Measurements from ENCODE around the gene HIGD1A.

- TF ChIP-seq CTCF (IDR thresholded peaks at IDR 0.05; ENCODE audit: low read length) (no peak), EZH2 (IDR thresholded peaks at IDR 0.05; ENCODE audit: borderline replicate concordance, low read length) (no peak)
Measured at GRCh38 chr3:42786631-42787030, 17.7 kb downstream of the HIGD1A start.

Data from OCI-LY1 (cell line).